ENCODE results near the gene BACE2.

Gene BACE2

DNA sequence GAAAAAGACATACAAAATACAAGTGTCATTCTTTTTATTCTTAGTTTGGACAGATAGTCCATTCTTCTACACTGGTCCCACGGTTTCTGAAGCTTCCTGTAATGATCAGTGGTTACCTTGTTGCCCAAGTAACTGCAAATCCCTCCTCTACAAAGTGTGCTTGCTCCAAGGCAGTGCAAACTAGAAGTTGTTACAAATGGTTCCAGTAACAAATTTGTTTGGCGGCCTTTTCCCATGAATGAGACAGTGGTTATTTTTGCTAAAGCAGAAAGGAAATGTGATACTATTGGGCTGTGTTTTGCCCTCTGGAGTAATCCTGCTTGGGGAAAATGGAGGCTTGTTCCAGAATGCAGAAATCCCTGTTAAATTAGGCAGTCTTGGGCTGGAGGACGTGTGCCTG is 8.9 kb downstream of the BACE2 start:
- TF ChIP-seq CTCF (IDR thresholded peaks at IDR 0.05; ENCODE audit: low read length, missing control alignments), result no peak
- no peak overlapping the region for H3K4me3 ChIP-seq (replicated peaks; ENCODE audit: low read depth, low read length)
- no peak for DNase-seq (ENCODE audit: low read depth)

- no peak for TF ChIP-seq CTCF (IDR thresholded peaks at IDR 0.05; ENCODE audit: low read length, missing control alignments)
- DNase-seq (ENCODE audit: low read depth), result no peak
- no peak overlapping the region for H3K4me3 ChIP-seq (replicated peaks; ENCODE audit: low read depth, low read length)
Observed at GRCh38 chr21:41180752-41181151, 12.8 kb downstream of the BACE2 start.

GRCh38 chr21:41182547-41182946 is 14.6 kb downstream of the BACE2 start:
- no peak for DNase-seq (ENCODE audit: low read depth)
- no peak overlapping the region for H3K4me3 ChIP-seq (replicated peaks; ENCODE audit: low read depth, low read length)
- TF ChIP-seq CTCF (IDR thresholded peaks at IDR 0.05; ENCODE audit: low read length, missing control alignments), result no peak

DNA sequence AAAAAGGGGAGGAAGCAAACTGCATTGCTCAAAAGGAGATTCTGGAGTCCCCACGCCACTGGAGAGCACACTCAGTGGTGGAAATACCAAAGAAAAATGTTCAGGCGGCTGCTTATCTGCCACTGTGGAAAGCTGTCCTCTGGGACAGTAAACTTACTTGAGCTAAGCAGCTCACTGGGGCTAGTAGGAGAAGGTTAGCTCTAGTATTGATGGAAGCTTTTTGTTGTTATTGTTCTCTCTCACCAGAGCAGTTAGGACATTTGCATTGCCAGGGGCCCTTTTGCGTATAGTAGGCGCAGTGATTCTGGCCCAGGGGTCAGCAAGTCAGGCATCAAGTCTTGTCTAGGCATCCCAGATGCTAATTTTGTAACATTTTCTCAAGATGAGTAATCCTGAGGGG is 15.6 kb downstream of the BACE2 start:
- no peak for DNase-seq (ENCODE audit: low read depth)
- no peak overlapping the region for H3K4me3 ChIP-seq (replicated peaks; ENCODE audit: low read depth, low read length)
- no peak for TF ChIP-seq CTCF (IDR thresholded peaks at IDR 0.05; ENCODE audit: low read length, missing control alignments)

GRCh38 chr21:41185802-41186201 is 17.8 kb downstream of the BACE2 start:
- TF ChIP-seq CTCF (IDR thresholded peaks at IDR 0.05; ENCODE audit: low read length, missing control alignments), result no peak

DNA sequence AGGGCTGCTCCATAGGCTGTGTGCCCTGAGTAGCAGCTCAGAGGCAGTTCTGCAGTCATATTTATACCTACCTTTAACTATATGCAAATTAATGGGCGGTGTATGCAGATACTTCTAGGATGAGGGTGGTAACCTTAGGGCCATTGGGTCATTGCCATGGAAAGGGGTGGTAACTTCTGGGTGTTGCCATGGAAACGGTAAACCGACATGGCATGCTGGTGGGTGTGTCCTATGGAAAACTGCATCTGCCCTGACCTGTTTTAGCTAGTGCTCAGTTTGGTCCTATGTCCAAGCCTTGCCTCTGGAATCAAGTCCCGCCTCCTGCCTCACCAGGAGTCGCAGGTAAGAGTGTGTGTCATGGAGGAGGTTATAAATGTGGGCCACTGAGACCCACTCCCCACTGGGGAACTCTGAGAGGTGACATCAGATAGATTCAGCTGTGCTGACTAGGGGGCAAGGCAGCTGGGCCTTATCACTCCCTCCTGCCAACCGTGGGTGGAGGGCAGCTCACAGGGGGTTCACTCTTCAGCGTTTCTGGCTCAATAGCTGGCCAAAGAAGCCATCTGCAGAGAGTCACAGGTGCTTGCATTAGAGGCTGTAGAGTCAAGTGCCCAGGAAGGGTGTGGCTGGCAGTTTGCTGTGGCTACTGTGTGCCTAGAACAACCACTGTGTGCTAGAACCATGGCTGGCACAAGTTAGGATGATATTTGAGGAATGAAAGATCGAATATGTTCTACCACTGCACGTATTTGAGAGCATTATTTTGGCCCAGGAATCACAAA is 19.0 kb downstream of the BACE2 start:
- no peak for DNase-seq (ENCODE audit: low read depth)
- no peak for TF ChIP-seq CTCF (IDR thresholded peaks at IDR 0.05; ENCODE audit: low read length, missing control alignments)
- no peak overlapping the region for H3K4me3 ChIP-seq (replicated peaks; ENCODE audit: low read depth, low read length)

More at GRCh38 chr21:41185802-41186201, 17.8 kb downstream of the BACE2 start:
- H3K4me3 ChIP-seq (replicated peaks; ENCODE audit: low read depth, low read length), result no peak overlapping the region
- no peak for DNase-seq (ENCODE audit: low read depth)

DNA sequence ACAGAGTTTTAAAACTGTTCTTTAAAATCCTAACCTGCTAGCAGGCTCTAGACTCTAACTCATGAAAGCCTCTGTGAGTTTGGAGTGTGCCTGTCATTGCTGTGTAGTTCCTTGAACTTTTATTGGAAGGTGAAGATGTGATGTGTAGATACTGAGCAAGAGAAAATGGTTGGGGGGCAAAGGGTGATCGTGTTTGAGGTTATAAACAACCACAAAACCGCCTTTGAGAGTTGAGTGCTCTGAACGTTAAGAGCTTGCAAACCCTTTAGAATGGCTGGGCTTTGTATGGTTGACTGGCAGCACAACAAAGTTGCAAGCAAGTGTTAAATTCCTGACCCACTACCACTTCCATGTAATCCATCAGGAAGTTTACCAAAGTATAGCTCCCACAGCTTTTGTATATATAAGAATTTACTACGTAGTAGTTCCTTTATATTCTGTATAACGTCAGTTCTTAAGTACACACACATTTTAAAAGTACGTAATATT is 19.6 kb downstream of the BACE2 start:
- no peak overlapping the region for H3K4me3 ChIP-seq (replicated peaks; ENCODE audit: low read depth, low read length)
- DNase-seq (ENCODE audit: low read depth), result no peak
- TF ChIP-seq CTCF (IDR thresholded peaks at IDR 0.05; ENCODE audit: low read length, missing control alignments), result no peak

All from fibroblast of pulmonary artery (primary cell).